ENCODE results near the gene PHC2.
A peak's percentile ranks its signal among the peaks of the same experiment; 100 is the strongest.

The PHC2 gene

DNA sequence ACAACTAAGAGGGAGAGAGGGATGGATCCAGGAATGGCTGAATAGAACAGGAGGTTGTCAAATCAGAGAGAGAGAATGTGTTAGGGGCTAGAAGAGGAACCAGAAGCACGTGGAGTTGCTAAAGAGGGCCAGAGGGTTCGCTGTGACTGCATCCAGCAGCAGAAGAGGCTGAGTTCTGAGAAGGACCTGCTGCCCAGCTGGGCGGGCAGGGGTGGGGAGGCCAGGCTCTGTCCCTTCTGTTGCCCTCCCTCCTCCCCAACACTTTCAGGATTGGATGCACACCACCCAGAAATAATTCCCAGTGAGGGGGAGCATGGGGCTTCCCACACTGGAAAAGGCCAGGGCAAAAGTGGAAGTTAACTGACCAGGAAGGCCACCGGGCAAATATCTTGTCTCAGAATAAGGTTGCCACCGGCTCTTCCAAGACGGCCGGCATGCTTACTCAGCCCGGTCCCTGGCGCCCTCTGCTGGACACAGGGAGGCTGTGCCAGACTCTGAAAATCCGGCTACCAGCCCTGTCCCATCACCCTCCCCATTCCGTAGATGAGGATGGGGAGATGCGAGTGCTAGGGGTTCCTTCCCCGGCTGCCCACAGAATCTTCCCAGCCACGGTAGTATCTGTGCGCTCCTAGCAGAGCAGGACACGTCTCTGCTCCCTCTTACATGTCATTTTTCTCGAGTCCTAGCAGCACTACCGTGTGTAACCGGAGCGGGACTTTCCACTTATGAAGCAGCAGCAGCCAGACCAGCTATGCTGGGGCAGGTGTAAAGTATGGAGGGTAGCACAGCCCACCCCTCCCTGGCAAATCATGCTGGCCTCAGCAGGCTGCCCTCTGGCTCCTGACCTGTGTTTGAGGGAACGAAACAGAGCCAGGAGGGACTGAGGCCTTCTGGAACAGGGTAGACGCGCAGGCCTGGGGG lies 63.1 kb downstream of the PHC2 start:
- DNase-seq = peak; percentile 90

- no peak for DNase-seq
Observed at GRCh38 chr1:33366762-33367484, 64.0 kb downstream of the PHC2 start.

GRCh38 chr1:33365560-33365997 lies 65.3 kb downstream of the PHC2 start:
- DNase-seq = no peak

DNA sequence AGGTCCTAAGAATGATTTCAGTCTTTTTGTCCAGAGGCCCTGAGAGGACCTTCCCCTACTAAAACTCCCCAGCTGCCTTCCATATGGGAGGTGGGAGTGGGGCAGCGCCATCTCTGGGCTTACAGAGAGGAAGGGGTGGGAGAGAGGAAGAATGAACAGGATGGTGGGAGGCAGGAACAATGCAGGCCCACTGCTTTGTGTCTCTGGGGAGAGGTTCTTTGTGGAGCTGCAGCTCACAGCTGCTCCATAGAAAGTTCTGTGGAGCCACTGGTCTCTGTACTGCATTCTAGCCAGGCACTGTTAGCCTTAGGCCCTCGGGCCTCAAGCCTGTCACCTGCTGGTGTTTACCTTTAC lies 66.4 kb downstream of the PHC2 start:
- DNase-seq = no peak

DNA sequence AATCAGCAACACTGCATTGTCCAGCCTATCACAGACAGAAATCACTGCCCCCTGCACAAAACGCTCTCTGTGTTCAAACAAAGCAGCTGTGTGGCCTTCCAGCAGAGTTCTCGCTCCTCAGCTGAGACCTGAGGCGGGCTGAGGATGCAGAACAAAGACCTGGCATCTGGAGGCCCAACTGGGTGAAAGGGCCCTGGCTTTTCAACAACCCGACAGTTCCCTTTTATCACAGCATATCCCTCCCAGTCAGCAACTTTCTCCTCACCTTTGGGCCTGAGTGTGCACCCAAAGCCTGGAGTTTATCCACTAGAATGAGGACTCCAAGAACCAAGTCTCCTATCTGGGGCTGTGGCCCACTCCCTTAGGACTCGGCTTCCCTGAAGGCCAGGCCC lies 67.4 kb downstream of the PHC2 start:
- DNase-seq = no peak

DNA sequence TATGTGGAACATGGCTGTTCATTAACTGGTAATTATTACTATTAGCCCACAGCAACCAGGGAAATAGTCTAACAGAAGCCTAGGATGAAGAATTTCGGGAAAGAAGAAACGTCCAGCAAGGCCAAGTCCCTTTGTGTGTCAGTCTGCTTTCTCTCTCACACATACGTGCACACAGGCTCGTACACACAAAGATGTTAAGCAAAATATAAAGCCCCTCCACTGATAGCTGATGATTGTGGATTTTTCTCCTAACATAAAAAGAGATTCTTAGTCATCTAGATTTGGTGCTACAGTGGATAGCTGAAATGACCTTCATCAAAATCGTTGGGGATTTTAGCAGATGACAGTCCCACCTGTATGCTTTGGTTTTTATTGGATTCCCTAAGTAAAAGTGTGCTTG lies 67.9 kb downstream of the PHC2 start:
- no peak for DNase-seq

DNA sequence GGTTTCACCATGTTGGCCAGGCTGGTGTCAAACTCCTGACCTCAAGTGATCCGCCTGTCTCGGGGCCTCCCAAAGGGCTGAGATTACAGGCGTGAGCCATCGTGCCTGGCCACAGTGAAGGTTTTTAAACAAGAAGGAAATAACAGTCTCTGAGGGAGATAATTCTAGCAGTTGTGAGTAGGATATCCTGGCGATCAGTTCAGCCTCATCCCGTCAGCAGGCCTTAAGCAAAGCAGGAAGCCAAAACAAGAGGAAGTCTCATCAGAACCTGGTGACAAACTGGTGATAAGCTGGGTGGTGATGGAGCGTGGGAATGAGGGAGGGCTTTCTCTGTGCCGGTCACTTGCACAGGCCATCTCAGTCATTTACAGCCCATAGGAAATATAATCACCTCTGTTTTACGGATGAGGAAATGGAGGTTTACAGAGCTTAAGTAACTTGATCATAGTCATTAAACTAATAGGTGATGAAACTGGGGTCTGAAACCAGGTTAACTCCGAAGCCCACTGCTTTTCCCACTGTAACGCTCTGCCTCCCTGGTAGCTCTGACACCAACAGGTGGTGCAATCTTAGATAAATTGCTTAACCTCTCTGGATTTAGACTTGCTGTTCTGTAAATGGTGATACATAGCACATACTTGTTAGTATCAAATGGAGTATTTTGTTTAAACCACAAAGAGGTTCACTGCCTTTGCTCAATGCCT lies 69.2 kb downstream of the PHC2 start:
- DNase-seq = no peak

GRCh38 chr1:33360367-33360766 lies 70.5 kb downstream of the PHC2 start:
- no peak for DNase-seq

GRCh38 chr1:33359931-33360330 lies 71.0 kb downstream of the PHC2 start:
- DNase-seq = no peak

DNA sequence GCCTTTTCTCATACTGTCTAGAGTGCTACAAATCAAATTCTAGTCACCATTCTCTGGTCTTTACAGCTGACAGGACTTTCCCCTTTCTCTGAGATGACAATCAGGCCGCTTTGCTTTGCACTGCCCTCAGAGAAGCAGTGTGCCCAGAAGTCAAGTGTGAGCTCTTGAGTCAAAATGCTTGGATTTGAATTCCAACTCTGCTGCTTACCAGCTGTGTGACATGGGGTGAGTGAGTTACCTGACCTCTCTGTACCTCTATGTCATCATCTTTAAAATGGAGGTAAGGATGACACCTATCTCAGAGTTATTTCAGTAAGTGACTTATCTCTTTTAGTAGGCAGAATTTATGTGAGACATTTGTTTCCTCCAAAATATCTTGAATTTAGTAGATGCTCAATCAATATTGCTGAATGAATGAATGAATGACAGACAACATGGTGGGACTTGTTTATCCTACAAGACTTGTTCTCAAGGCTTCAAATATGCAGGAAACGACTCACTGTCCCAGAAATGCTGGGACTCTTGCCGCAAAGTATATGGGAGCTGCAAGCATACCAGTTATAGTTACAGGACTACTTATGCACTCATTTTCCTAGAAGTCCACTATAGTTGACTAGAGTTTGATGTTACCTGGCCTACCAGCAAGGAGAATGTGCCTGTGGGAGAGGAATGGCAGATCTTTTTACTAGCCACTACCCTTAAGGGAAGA lies 71.9 kb downstream of the PHC2 start:
- no peak for DNase-seq

GRCh38 chr1:33358114-33358794 lies 72.6 kb downstream of the PHC2 start:
- no peak for DNase-seq

- no peak for DNase-seq
Observed at GRCh38 chr1:33357099-33357498, 73.8 kb downstream of the PHC2 start.

GRCh38 chr1:33354707-33355316 lies 76.1 kb downstream of the PHC2 start:
- no peak for DNase-seq

DNA sequence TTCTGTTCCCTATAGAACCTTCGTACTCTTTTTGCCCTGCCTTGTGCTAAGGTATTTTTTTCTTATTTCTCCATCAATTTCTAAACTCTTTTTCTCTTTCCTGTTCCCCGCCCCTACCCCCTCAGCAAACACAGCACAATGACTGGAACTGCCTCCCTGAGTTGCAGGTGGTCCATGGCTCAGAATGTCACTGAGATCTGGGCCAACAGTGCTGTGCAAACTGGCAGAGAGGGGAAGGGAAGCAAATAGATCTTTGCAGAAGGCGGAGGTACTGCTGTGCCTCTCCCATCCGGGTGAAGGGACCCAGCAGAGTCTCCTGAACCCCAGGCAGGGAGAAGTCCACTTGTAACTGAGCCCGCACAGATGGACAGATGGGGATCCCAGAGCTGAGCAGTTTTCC lies 77.4 kb downstream of the PHC2 start:
- no peak for DNase-seq

DNA sequence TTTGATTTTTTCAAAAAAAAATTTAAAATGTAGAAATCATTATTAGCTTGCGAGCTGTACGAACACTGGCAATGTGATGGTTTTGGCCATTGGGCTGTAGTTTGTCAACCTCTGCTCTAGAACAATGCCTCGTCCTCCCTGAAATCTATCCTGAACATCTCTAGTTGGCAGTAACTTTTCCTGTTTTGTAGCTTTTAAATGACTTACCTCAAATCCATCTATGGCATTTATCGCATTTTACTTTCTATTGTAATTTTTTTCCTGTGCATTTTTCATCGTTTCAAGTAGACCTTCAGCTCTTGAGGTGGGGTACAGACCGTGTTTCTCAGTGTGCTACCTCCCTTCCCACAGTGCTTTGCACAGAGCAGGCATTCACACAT lies 79.6 kb downstream of the PHC2 start:
- no peak for DNase-seq

- no peak for DNase-seq
Observed at GRCh38 chr1:33350611-33351280, 80.1 kb downstream of the PHC2 start.

- peak; percentile 91 for DNase-seq
Observed at GRCh38 chr1:33349778-33350610, 80.9 kb downstream of the PHC2 start.

DNA sequence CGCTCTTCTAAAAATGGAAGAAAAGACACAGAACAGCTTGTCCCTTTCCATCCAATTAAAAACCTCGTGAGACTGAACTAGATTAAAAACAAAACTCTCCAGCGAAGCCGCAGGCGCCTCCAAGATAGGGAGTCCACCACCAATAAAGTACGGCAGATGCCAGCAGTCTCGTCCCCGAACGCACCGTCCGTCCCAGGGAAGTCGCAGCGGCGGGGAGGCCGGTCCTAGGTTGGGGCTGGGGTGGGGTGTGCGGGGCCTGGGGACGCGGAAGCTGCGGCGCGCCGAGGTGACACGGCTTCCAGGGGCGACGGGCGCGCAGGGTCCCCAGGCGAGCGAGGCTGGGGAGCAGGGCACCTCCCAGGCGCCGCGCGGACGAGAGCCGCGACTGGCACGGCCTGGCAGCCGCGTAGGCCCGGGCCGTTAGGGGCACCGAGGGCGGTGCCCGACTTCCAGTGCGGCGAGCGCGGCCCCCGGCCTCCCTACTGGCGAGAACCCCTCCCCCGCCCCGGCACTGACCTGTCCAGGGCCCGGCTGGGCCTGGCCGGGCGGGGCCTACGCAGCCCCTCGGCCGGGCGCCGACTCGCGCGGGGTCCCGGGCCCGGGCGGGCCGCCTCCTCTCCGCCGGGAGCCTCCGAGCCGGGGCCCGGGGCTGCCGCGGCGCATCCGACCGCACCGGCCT lies 81.7 kb downstream of the PHC2 start:
- peak; percentile 63 for DNase-seq

DNA sequence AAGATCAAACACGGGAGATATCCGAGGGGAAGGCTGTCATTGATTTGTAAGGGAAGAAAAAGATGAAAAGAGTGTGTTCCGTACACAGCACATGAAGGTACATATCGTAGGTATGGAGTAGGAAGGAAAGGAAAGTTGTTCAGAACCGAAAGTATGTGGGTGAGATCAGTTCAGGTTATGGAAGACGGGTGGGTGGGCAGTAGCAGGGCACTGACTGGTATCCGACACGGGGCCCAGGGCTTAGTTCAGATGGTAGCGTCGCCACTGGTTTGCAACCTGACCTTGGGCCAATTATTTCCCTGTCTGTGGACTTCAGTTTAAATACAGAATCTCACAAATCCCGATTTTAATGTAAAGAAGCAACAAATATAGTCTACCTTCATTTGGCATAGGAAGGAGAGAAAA lies 82.2 kb downstream of the PHC2 start:
- no peak for DNase-seq

- no peak for DNase-seq
Observed at GRCh38 chr1:33348194-33348593, 82.7 kb downstream of the PHC2 start.

Data from right forelimb (tissue), 1 donor.